Heart right ventricle (tissue), 16 donors: ENCODE measurements around the gene IRF1. TPM values are rescaled to one million over a fixed set of nuclear protein-coding genes. Genes with fewer than 3 reads are reported as not detected.
A peak's percentile ranks its signal among the peaks of the same experiment; 100 is the strongest.

ENCODE experiments used
- ATAC-seq, 8 donors: fragments of 200-7000 bp; cut with Tn5 transposase; one replicate each; pipeline ENCODE4 v1.9.1; 2020; ENCODE audit warnings: mild to moderate bottlenecking in 8 of 8, moderate library complexity in 8 of 8, moderate number of reproducible peaks in 1 of 8
- DNase-seq, 2 donors: peaks; one replicate each; pipeline ENCODE4 v3.0.0-alpha.2; 2020
- H3K27ac ChIP-seq, 10 donors: fragments of 200-600 bp; sonication (generic) in 2 of 10; one replicate each; pipeline versions ENCODE4 v1.5.0 to v1.8.0; 2020 to 2022; ENCODE audit warnings: mild to moderate bottlenecking in 3 of 10
- H3K27me3 ChIP-seq, 7 donors: fragments of 200-600 bp; one replicate each; pipeline ENCODE4 v1.8.0; 2021 to 2022; ENCODE audit warnings: mild to moderate bottlenecking in 2 of 7
- H3K36me3 ChIP-seq, 9 donors: fragments of 200-600 bp; sonication (generic) in 1 of 9; one replicate each; pipeline versions ENCODE4 v1.5.0 to v1.8.0; 2020 to 2022; ENCODE audit warnings: mild to moderate bottlenecking in 2 of 9
- H3K4me1 ChIP-seq, 9 donors: fragments of 200-600 bp; sonication (generic) in 1 of 9; one replicate each; pipeline versions ENCODE4 v1.5.0 to v1.8.0; 2020 to 2022; ENCODE audit warnings: mild to moderate bottlenecking in 4 of 9
- H3K4me3 ChIP-seq, 10 donors: fragments of 200-600 bp; sonication (generic) in 2 of 10; one replicate each; pipeline versions ENCODE4 v1.5.0 to v1.8.0; 2020 to 2022; ENCODE audit warnings: mild to moderate bottlenecking in 7 of 10, moderate library complexity in 2 of 10
- H3K9me3 ChIP-seq, 11 donors: fragments of 200-600 bp in 10 of 11; sonication (generic) in 2 of 11; one replicate each; pipeline versions ENCODE4 v1.5.0 to v1.8.0; 2013 to 2022; ENCODE audit warnings: mild to moderate bottlenecking in 2 of 11, control low read depth in 1 of 11, moderate library complexity in 1 of 11
- WGBS, 2 donors: extraction: QIAGEN DNeasy Blood & Tissue Kit; methylation state at CpG; one replicate each; pipeline ENCODE4 v1.1.7; 2013; ENCODE audit warnings: inconsistent platforms in 1 of 2; 5-methylcytosine and 5-hydroxymethylcytosine counted together
- intact Hi-C, 10 donors: fragments of 100-400 bp; cut with DNase I; formaldehyde crosslinking; loops; one replicate each; pipeline versions ENCODE4 v1.11.1 to v1.14.2; 2022
- polyA plus RNA-seq, 2 donors: library from polyadenylated mRNA; stranded (reverse); fragments of 200-250 nt; gene quantifications; one replicate each; pipeline ENCODE4 v1.2.3, GENCODE V29; 2013
- total RNA-seq, 10 donors: library from RNA; stranded (reverse); fragmentation: NEBNext Ultra II Directional in 3 of 10; extraction: Animal tissue kit (Norgen Biotek cat#: 25700) in 3 of 10; gene quantifications; one replicate each; pipeline versions ENCODE4 v1.2.1 to v1.2.4, GENCODE V29; 2021 to 2023
- TF ChIP-seq, protein P1 (sequence below), 9 donors: fragments of 200-600 bp; sonication (generic) in 2 of 9; IDR thresholded peaks; one replicate each; pipeline versions ENCODE4 v1.5.0 to v1.8.0; 2021 to 2022; ENCODE audit warnings: antibody characterized with exemption in 9 of 9, mild to moderate bottlenecking in 5 of 9, moderate library complexity in 1 of 9
- donor health status: Arrhythmogenic right ventricular cardiomyopathy.
- donor health status: ischemic (EF 13 %, LVEDD 7.1; RV severe dilation, severe dysfunction).
- donor health status: healthy with polysubstance abuse.
- donor health status: DM: no; HTN: yes; CAD: no.
- donor health status: DM: no; HTN: no; CAD: no.
- donor health status: ischemic (EF 25% LVEDD 6.9; RV normal size, moderate dysfunction).
- donor health status: ischemic (EF 25% LVEDD 5.7; RV mildly dilated, moderate dysfunction).
- donor health status: healthy.
- donor health status: DM: yes; HTN: yes; CAD: no.
- donor health status: Ischemic cardiomyopathy.
- donor health status: ischemic (EF 35%, LVEDD 5.7; RV mildly dilated, moderate dysfunction).
- donor health status: nonischemic (EF 11% LVEDD 7.7; RV severe dilation, severe dysfunction).
- donor health status: DM: yes; HTN: yes; CAD: no.
- donor health status: PGD.
- donor health status: ischemic (EF 29% LVEDD 5.4; RV normal size, mild dysfunction).
- donor health status: nonischemic (EF 23%, LVEDD 6.1; RV moderate dilation, normal function).

The IRF1 gene
- total and polyA plus RNA-seq, 12 donors: 8.6 to 146 (median 17.7) TPM

DNA sequence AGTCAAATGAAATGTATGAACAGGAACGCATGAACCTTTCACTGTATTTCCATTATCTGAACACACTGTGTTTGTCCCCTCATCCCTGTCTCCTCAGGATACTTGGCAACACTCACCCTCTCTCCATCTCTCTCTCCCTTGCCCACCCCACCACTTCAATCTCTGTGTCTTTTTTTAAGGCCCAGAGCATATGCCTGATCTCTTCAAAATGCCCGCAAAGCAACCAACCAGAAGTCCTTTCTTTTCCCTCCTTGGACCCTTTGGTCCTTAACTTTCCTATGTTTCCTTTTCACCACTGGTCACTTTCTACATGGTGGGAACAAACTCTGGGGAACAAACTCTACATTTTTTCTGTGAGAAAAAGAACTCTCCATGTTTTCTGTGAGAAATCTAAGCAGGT lies 3.2 kb upstream of the IRF1 start:
- intact Hi-C loops: loop anchor here in 5 of 10 donors (5.0 to 10.0 kb wide), 2 partner anchors 77 to 199 kb away; partner anchors contain the start of gene SLC22A4 (in 5 of the 5)
- DNase-seq (no peak), ATAC-seq (no peak)
- Histone ChIP-seq H3K27ac (peak overlapping the region in 5 of 10 donors; percentile 93 to 100 (median 94)), H3K27me3 (no peaks in the 10 kb centered on the region), H3K36me3 (peaks cover 0 to 11% (median 3%) of the 10 kb centered on the region in 9 donors), H3K4me1 (peaks cover 23 to 77% (median 59%) of the 10 kb centered on the region in 9 donors), H3K9me3 (no peaks in the 10 kb centered on the region), H3K4me3 (no peak overlapping the region)
- TF ChIP-seq, protein P1, sequence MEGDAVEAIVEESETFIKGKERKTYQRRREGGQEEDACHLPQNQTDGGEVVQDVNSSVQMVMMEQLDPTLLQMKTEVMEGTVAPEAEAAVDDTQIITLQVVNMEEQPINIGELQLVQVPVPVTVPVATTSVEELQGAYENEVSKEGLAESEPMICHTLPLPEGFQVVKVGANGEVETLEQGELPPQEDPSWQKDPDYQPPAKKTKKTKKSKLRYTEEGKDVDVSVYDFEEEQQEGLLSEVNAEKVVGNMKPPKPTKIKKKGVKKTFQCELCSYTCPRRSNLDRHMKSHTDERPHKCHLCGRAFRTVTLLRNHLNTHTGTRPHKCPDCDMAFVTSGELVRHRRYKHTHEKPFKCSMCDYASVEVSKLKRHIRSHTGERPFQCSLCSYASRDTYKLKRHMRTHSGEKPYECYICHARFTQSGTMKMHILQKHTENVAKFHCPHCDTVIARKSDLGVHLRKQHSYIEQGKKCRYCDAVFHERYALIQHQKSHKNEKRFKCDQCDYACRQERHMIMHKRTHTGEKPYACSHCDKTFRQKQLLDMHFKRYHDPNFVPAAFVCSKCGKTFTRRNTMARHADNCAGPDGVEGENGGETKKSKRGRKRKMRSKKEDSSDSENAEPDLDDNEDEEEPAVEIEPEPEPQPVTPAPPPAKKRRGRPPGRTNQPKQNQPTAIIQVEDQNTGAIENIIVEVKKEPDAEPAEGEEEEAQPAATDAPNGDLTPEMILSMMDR (IDR thresholded peaks at IDR 0.05): no peak
- WGBS, 2 donors: 95 to 97% methylated on average over 2 of the region's 2 CpGs

DNA sequence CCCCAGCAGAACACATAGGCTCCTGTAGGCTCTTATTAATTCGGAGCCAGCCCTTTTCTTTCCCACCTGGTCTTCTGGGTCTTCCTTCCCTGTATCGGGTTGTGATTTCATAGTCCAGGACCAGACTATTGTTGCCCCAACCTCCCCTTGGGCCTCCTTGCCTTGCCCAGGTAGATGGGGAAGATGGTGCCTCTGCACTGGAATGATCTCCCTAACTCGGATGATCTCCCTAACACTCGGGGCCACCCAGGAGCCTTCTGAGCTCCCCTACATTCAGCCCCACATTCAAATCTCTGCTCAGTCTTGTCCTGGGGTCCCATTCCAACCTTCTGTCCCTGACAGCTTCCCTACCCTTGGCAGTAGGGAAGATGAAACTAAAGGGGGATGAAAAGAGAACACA lies 2.7 kb upstream of the IRF1 start:
- H3K27me3 ChIP-seq: no peaks in the 10 kb centered on the region
- H3K27ac ChIP-seq: peak overlapping the region in 3 of 10 donors; percentile 30 to 100 (median 94)
- H3K36me3 ChIP-seq: peaks cover 0 to 17% (median 9%) of the 10 kb centered on the region in 9 donors
- H3K4me1 ChIP-seq: peaks cover 26 to 78% (median 64%) of the 10 kb centered on the region in 9 donors
- DNase-seq: no peak
- H3K9me3 ChIP-seq: no peaks in the 10 kb centered on the region
- intact Hi-C loops: loop anchor here in 5 of 10 donors (5.0 to 10.0 kb wide), 2 partner anchors 76 to 198 kb away; partner anchors contain the start of gene SLC22A4 (in 5 of the 5)
- no peak for ATAC-seq
- TF ChIP-seq, protein P1 (IDR thresholded peaks at IDR 0.05): no peak
- WGBS, 2 donors: 93 to 98% methylated on average over 4 of the region's 4 CpGs
- no peak overlapping the region for H3K4me3 ChIP-seq

DNA sequence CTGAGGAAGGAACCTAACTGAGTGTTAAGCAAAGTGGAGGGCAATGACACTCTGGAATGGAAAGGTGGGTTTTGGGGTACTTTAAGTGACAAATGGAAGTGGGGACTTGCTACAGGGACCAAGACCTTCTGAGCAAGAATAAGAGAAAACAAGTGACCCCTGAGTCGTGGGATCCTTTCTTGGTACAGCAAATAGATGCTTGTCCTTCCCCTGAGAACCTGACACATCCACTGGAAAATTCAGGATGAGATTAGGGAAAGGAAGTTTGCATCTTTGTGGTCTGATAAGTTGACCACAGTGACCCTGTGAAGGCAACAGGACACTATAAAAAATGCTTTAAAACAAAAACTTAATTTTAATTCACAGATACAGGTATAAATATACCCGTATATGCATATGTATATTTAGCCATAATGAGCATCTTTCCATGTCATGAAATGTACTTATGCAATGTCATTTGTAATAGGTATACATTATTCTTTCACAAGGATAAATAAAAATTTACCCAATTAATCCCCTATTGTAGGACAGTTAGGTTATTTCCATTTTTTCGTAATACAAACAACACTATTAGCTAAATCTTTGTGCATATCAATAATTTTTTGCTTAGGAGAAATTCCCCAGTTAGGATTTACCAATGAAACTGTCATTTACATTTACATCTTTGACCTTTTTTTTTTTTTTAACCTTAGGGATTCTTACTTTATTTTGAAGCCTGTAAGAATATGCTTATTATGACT lies 2.0 kb upstream of the IRF1 start:
- Histone ChIP-seq H3K27ac (peak overlapping the region in 7 of 10 donors; percentile 97 to 100 (median 99)), H3K4me1 (peaks cover 31 to 78% (median 64%) of the 10 kb centered on the region in 9 donors), H3K4me3 (no peak overlapping the region), H3K9me3 (no peaks in the 10 kb centered on the region), H3K36me3 (peaks cover 0 to 24% (median 13%) of the 10 kb centered on the region in 9 donors), H3K27me3 (no peaks in the 10 kb centered on the region)
- TF ChIP-seq, protein P1 (IDR thresholded peaks at IDR 0.05): no peak
- no peak for ATAC-seq
- WGBS, 2 donors: 79% methylated on average over 3 of the region's 3 CpGs
- intact Hi-C loops: loop anchor here in 5 of 10 donors (5.0 to 10.0 kb wide), 2 partner anchors 75 to 198 kb away; partner anchors contain the start of gene SLC22A4 (in 5 of the 5)
- DNase-seq: no peak
